IMR-90 (cell line): ENCODE results near the gene MTR. TPM values are rescaled to one million over a fixed set of nuclear protein-coding genes. Genes with fewer than 3 reads are reported as not detected.

Experiments used
- ATAC-seq: fragments of 200-7000 bp; cut with Tn5 transposase; 2 replicates; pipeline ENCODE4 v1.9.1; 2020; ENCODE audit warnings: low read depth, mild to moderate bottlenecking, moderate library complexity
- BruUV-seq: library from RNA; stranded (reverse); fragments of 400-500 nt; replicated peaks from 2 replicates; lab custom pipeline; 2021; lab: Mats Ljungman, UMichigan
- CTCF ChIA-PET: fragments of 300-600 bp; formaldehyde crosslinking; extraction: SDS; loops from one replicate; lab custom pipeline; 2021; ENCODE audit warnings: antibody characterized with exemption; lab: Yijun Ruan, JAX
- POLR2A ChIA-PET: fragments of 300-600 bp; sonication (Branson Sonifier 250); formaldehyde crosslinking; loops from one replicate; lab custom pipeline; 2022; ENCODE audit warnings: antibody characterized with exemption; ENCODE audit not compliant: unreplicated experiment; lab: Charles Lee
- DNase-seq: peaks from one replicate; pipeline ENCODE4 v3.0.0; 2013
- H2AFZ ChIP-seq: replicated peaks from 2 replicates; pipeline ENCODE3; 2013; ENCODE audit warnings: low read length, mild to moderate bottlenecking; ENCODE audit not compliant: poor library complexity
- H2AK5ac ChIP-seq: 2 replicates; pipeline ENCODE4 v1.6.1; 2013; ENCODE audit warnings: low read depth, low read length, inconsistent platforms
- H2AK9ac ChIP-seq: replicated peaks from 2 replicates; pipeline ENCODE3; 2013; ENCODE audit warnings: mild to moderate bottlenecking, low read depth, low read length, moderate library complexity; ENCODE audit not compliant: poor library complexity
- H2BK120ac ChIP-seq: 2 replicates; pipeline ENCODE4 v1.6.1; 2013; ENCODE audit warnings: low read depth, low read length, inconsistent platforms
- H2BK15ac ChIP-seq: 3 replicates; pipeline ENCODE4 v1.6.1; 2013; ENCODE audit warnings: low read depth, low read length, inconsistent platforms
- H2BK20ac ChIP-seq: 2 replicates; pipeline ENCODE4 v1.6.1; 2013; ENCODE audit warnings: low read depth, mild to moderate bottlenecking, inconsistent platforms, low read length, moderate library complexity
- H2BK5ac ChIP-seq: 2 replicates; pipeline ENCODE4 v1.6.1; 2013; ENCODE audit warnings: mild to moderate bottlenecking, low read depth, low read length, inconsistent platforms; ENCODE audit not compliant: poor library complexity, severe bottlenecking
- H3K14ac ChIP-seq: replicated peaks from 2 replicates; pipeline ENCODE4 v1.6.1; 2013; ENCODE audit warnings: low read depth, low read length, inconsistent platforms
- H3K18ac ChIP-seq: 2 replicates; pipeline ENCODE4 v1.6.1; 2013; ENCODE audit warnings: low read depth, low read length, control low read depth
- H3K23ac ChIP-seq: 2 replicates; pipeline ENCODE4 v1.6.1; 2013; ENCODE audit warnings: low read depth, low read length, inconsistent platforms
- H3K27ac ChIP-seq: 2 replicates; pipeline ENCODE4 v1.5.1; 2013; ENCODE audit warnings: mild to moderate bottlenecking, control low read depth, low read length; ENCODE audit not compliant: insufficient read depth
- H3K27me3 ChIP-seq: 2 replicates; pipeline ENCODE4 v1.6.1; 2013; ENCODE audit warnings: low read length; ENCODE audit not compliant: control insufficient read depth, insufficient read depth
- H3K36me3 ChIP-seq: 2 replicates; pipeline ENCODE4 v1.6.1; 2013; ENCODE audit warnings: low read length, mixed read lengths; ENCODE audit not compliant: control insufficient read depth, insufficient read depth
- H3K4ac ChIP-seq: 2 replicates; pipeline ENCODE4 v1.6.1; 2013; ENCODE audit warnings: low read depth, low read length, inconsistent platforms
- H3K4me1 ChIP-seq: 2 replicates; pipeline ENCODE4 v1.6.1; 2013; ENCODE audit warnings: low read length, mixed read lengths; ENCODE audit not compliant: control insufficient read depth, insufficient read depth
- H3K4me2 ChIP-seq: 2 replicates; pipeline ENCODE4 v1.6.1; 2013; ENCODE audit warnings: low read depth, mild to moderate bottlenecking, control low read depth, low read length, moderate library complexity
- H3K4me3 ChIP-seq: 2 replicates; pipeline ENCODE4 v1.5.1; 2013; ENCODE audit warnings: low read depth, mild to moderate bottlenecking, control low read depth, low read length, moderate library complexity; ENCODE audit not compliant: insufficient read depth
- H3K56ac ChIP-seq: 2 replicates; pipeline ENCODE4 v1.6.1; 2013; ENCODE audit warnings: low read length, inconsistent platforms; ENCODE audit not compliant: insufficient read depth; ENCODE audit errors: extremely low read depth
- H3K79me1 ChIP-seq, 2 experiments: 2 replicates each; pipeline ENCODE4 v1.6.1; 2013; ENCODE audit warnings: low read length in 2 of 2, inconsistent platforms in 1 of 2, low read depth in 1 of 2
- H3K9ac ChIP-seq: 2 replicates; pipeline ENCODE4 v1.6.1; 2013; ENCODE audit warnings: low read depth, low read length, control low read depth
- H3K9me1 ChIP-seq: 2 replicates; pipeline ENCODE4 v1.6.1; 2013; ENCODE audit warnings: low read length, inconsistent platforms; ENCODE audit not compliant: insufficient read depth
- H3K9me3 ChIP-seq: 2 replicates; pipeline ENCODE4 v1.6.1; 2013; ENCODE audit warnings: low read length; ENCODE audit not compliant: control insufficient read depth, insufficient read depth
- H4K20me1 ChIP-seq: 2 replicates; pipeline ENCODE4 v1.6.1; 2013; ENCODE audit warnings: low read length, inconsistent platforms; ENCODE audit not compliant: insufficient read depth
- H4K5ac ChIP-seq: 2 replicates; pipeline ENCODE4 v1.6.1; 2013; ENCODE audit warnings: mild to moderate bottlenecking, low read depth, low read length, control low read depth
- H4K8ac ChIP-seq, 2 experiments: 2 replicates each; pipeline ENCODE4 v1.6.1; 2013; ENCODE audit warnings: low read depth in 2 of 2, low read length in 2 of 2, control low read depth in 1 of 2, inconsistent platforms in 1 of 2
- H4K91ac ChIP-seq: 2 replicates; pipeline ENCODE4 v1.6.1; 2013; ENCODE audit warnings: low read depth, low read length, inconsistent platforms; ENCODE audit not compliant: insufficient read depth
- CHD1 ChIP-seq: IDR thresholded peaks from 2 replicates; pipeline ENCODE4 v1.6.1; 2012; ENCODE audit warnings: low read depth, low read length, improper control_type of control experiment
- NFE2L2 ChIP-seq: fragments of 150-350 bp; IDR thresholded peaks from 2 replicates; pipeline ENCODE4 v1.6.1; 2016; ENCODE audit warnings: low read depth, mild to moderate bottlenecking, low read length
- SMC3 ChIP-seq: fragments of 150-350 bp; IDR thresholded peaks from 2 replicates; pipeline ENCODE4 v1.6.1; 2016; ENCODE audit warnings: low read depth, mild to moderate bottlenecking, antibody characterized with exemption, low read length, moderate library complexity
- WGBS, 2 experiments: methylation state at CpG; one replicate each; pipeline versions ENCODE4 v1.1.5 to v1.1.7; 2013; ENCODE audit warnings: missing lambda C conversion rate in 2 of 2; ENCODE audit not compliant: insufficient read length in 1 of 2; ENCODE audit errors: extremely low coverage in 2 of 2; 5-methylcytosine and 5-hydroxymethylcytosine counted together
- dilution Hi-C: fragments of 300-500 bp; cut with HindIII; formaldehyde crosslinking; loops from one replicate; pipeline ENCODE4 v1.14.3; 2018; ENCODE audit warnings: low sequenced_read_pairs; ENCODE audit not compliant: unreplicated experiment
- in situ Hi-C: fragments of 300-500 bp; cut with MboI; formaldehyde crosslinking; loops from 3 replicates; pipeline ENCODE4 v1.14.3; 2019; ENCODE audit warnings: low sequenced_read_pairs, inconsistent platforms, mixed read lengths
- intact Hi-C: fragments of 100-400 bp; cut with micrococcal nuclease; formaldehyde crosslinking; loops from 2 replicates; pipeline ENCODE4 v1.10.0; 2022
- polyA plus RNA-seq, 3 experiments: library from polyadenylated mRNA; depleted of rRNA; stranded (reverse); fragments of >200 nt; gene quantifications; 2 replicates each; pipeline ENCODE4 v1.2.3, GENCODE V29; 2012; ENCODE audit warnings: low replicate concordance in 1 of 3
- total RNA-seq: library from RNA; depleted of rRNA; stranded (reverse); fragments of >200 nt; gene quantifications from 2 replicates; pipeline ENCODE4 v1.2.3, GENCODE V29; 2012

The MTR gene
- total and polyA plus RNA-seq, 2 of the 4 experiments (the other 2 are of a cell fraction), result 7.7 to 31.0 TPM

DNA sequence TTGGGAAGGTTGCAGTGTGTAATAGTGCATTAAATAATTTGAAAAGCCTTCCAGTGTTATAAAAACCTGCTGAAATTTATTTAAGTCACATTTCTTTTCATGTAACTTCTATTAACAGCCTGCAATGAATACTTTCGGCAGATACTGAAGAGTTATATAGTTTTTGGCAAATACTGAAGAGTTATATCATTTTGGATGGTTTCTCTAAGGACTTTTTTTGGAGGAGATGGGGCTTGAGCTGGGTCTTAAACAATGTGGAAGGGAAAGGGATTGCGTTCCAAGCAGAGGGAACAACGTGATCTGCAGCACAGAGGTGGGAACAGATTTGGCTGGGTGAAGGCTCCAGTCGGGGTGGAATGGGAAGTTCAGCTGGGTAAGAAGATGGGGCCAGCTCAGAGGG lies 39.8 kb downstream of the MTR start:
- DNase-seq (no peak), ATAC-seq (no peak)
- Histone ChIP-seq H4K8ac (no peak overlapping the region), H2BK20ac (no peak overlapping the region), H3K23ac (no peak overlapping the region), H3K9me3 (no peaks in the 10 kb centered on the region), H4K5ac (no peak overlapping the region), H3K27me3 (no peaks in the 10 kb centered on the region), H2BK5ac (no peak overlapping the region), H3K56ac (no peak overlapping the region), H3K36me3 (peaks cover 23% of the 10 kb centered on the region), H2AFZ (no peak overlapping the region), H3K79me1 (no peaks in the 10 kb centered on the region), H4K91ac (no peak overlapping the region), H3K18ac (no peak overlapping the region), H3K4me2 (no peak overlapping the region), H3K9me1 (no peaks in the 10 kb centered on the region; the same call in none of the 2 replicates), H4K20me1 (no peaks in the 10 kb centered on the region), H3K9ac (no peak overlapping the region), H3K4me1 (no peaks in the 10 kb centered on the region; the same call in 1 of the 2 replicates), H2BK120ac (no peak overlapping the region), H3K14ac (no peak overlapping the region), H3K27ac (no peak overlapping the region), H2AK9ac (no peak overlapping the region), H2BK15ac (no peak overlapping the region), H2AK5ac (no peak overlapping the region), H3K4ac (no peak overlapping the region), H3K4me3 (no peak overlapping the region)
- ChIA-PET CTCF (no interaction called here), POLR2A (no interaction called here)
- intact Hi-C loops (no loop called here), dilution Hi-C loops (no loop called here), in situ Hi-C loops (no loop called here)
- no peak for TF ChIP-seq NFE2L2
- TF ChIP-seq SMC3, result no peak
- TF ChIP-seq CHD1, result no peak
- WGBS, 2 experiments, result 79% methylated on average over 2 of the region's 4 CpGs; no CpG with 5 or more reads in 1 of the 2 experiments
- no TSS peak for BruUV-seq
